Breast epithelium (tissue), 3 donors: ENCODE data around the gene PLCH1.

Source experiments
- CTCF ChIP-seq, 3 donors: fragments of 450-650 bp; IDR thresholded peaks; one replicate each; pipeline ENCODE4 v1.5.1; 2016 to 2017; ENCODE audit warnings: antibody characterized with exemption in 3 of 3, mild to moderate bottlenecking in 3 of 3, moderate library complexity in 3 of 3
- POLR2A ChIP-seq: fragments of 450-650 bp; IDR thresholded peaks from one replicate; pipeline ENCODE4 v1.6.1; 2016; ENCODE audit warnings: antibody characterized with exemption, mild to moderate bottlenecking, moderate library complexity

GRCh38 chr3:155520463-155520862 lies 224.4 kb downstream of the PLCH1 start:
- TF ChIP-seq CTCF (IDR thresholded peaks at IDR 0.05) (no peak), POLR2A (no peak)
